NCI-H2081 treated with DMSO at 0.1 percent for 48 hours (cell line): ENCODE results near the gene BAG5.

ENCODE experiments used
- DNase-seq: peaks from one replicate; lab custom pipeline; 2025; lab: John Stamatoyannopoulos, UW

Gene BAG5

DNA sequence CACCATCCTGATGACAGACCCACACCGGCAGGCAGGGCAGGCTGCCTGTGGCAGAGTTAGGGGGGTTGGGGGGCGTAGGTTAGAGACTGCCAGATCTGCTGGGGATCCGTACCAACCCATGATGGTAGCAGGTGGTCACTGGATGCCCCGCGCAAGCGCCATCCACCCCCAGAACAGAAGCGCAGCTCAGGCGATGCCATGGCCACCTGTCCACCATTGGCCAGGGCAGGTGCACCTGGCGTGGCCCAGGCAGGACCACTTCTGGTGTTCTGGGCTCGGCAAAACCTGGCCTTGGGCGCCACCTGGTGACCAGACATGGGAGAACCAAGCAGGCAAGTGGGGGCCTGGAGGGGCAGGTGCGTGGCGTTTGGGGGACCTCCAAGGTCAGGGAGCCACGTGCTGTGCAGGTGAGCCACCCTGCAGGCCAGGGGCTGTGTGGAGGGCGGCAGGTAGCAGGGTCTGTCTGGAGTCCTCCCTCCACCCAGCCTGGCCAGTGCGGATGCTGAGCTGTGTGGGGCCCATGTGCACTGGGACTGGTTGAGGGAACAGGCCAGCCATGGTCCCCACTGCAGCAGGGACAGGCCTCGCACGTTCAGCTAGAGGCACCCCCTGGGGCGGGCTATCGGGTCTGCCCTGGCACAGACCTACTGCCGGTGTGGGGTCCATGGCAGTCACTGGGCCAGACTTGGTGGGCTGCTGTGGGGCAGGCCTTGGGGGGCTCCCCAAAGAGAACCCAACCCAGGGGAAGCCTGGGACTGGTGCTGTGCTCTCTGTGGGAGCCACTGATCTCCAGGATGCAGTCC is 15.6 kb downstream of the BAG5 start:
- DNase-seq: peak; percentile 39

DNA sequence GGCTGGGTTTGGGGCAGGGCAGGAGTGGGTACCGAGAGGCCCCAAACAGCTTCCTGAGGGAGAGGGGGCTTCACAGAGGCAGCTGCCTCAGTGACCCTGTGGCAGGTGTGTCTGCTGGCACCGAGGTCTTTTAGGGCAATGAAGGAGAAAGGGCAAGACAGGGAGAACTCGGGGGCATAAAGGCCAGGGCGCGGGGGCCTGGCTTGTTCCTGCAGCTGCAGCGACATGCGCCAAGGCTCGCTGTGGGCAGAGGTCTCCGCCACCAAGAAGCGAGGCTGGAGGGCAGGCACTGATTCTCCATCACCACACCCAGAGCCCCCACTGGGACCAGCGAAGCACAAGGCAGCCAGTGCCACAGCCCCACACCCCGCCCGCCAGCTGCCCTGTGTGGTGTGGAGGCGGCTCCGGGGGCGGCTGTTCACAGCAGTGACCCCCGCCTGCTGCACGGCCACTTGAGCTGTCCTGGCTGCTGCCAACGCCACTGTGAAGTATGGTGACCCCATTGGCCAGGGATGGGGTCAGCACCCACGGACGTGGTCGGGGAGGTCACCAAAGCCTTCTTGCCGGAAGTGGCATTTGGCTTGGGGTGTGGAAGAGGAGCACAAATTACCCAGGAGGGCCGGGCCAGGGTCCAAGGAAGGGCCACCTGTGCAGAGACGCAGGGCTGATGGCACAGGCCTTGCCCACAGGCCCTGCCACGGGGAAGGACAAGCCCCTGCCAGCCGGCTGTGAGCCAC is 16.4 kb downstream of the BAG5 start:
- no peak for DNase-seq

DNA sequence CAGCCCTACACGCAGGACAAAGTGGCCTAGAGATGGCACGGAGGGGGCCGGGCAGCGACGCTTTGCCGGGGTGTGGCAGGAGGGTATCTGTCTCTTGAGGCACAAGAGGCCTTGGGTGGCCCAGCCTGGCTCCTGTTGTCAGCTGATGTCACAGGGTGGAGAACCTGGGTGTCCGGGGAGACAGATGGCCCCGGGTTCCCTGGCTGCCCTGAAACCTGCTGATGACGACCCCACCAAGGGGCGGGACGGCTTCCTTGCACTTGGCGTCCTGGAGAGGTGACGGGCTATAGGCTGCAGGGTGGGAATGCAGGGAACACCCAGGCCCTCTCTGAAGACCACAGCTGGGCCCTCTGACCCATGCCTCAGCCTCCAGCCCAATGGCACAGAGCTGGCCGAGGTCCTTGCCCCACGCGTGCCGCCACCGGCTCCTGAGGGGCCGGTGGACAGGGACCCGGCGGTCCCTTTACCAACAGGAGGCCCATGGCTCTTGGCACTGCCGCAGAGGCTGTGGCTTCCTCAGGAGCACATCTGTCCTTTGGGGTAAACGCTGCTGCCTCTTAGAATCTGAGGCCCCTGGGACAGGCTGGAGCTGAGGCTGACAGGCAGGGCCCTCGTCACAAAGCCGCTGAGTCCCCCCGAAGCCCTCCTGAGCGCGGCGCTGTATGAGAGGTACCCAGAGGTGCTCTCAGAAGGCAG is 17.1 kb downstream of the BAG5 start:
- DNase-seq: no peak

DNA sequence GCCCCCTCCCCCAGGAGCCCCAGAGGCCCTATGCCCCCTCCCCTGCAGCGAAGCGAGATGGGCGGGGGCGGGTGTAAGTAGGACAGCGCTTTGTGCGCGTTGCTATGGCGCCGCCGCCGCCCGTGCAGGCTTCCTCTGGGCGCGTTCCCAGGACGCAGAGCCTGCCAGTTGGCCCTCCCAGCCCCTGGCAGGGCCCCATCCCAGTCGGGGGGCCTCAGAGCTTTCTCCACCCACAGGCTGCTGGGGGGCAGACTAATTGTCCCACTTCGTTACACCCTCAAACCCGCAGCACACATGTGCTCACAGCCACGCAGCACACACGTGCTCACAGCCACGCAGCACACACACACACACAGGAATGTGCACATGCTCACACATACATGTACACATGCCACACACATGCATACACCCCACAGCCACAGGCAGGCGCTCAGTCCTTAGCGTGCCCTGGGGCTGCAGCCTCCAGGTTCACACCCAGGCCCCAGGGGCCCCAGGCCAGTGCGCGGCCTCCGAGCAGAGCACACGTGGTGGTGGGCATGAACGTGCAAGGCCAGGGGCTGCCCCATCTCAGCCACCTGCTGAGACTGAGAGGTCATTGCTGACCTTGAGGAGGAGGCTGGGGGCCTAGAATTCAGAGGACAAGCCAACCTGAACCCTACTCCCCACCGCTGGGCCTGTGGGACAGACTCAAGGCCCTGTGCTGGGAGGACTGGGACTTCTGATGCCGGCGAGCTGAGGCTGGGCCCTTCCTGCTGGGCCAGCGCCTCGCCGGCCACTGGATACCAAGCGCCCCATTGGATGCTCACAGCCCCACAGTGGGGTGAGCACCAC is 17.9 kb downstream of the BAG5 start:
- no peak for DNase-seq

DNA sequence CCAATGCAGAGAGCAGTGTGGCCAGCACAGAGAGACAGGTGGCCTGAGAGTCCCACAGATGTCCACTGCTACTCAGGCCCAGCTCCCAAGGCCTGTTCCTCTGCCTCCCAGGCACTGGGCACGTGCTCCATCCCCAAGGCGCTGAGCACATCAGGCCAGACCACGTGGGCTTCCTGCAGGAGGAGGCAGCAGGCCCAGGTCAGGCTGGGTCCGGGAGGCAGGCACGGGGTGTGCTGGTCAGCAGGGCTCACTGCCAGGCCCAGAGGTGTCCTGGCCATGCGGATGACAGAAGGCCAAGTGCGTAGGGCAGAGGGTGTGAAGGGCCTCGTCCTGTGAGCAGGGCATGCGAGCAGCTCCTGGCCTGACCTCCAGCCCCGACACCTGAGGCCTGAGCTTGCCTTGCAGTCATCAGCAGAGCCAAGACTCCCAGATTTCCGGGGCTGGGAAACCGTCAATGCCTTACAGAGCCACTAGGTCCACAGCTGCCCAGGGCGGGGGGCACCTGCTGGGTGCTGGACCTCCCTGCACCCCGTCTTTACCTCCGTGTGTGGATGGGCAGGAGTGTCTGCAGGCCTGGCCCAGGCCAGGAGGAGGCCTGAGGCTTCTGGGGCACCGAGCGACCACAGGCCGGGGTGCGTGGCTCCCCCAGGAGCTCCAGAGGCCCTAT is 18.6 kb downstream of the BAG5 start:
- DNase-seq: no peak

DNA sequence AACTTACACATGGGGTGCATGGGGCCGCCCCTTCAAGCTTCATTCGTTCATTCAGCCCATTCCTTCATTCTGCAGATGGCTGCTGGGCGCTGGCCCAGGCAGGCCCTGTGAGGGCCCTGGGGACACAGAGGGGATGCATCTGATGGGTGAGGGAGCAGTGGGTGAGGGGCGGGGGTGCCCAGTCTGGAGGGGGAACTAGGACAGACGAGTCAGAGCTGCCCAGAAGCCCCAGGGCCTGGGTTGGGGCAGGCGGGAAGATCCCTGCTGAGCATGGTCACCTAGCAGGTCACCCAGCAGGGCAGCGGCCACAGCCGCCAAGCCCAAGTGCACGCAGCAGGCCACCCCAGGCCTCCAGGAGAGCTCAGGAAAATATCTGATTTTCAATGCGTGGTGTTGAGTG is 19.3 kb downstream of the BAG5 start:
- DNase-seq: no peak

DNA sequence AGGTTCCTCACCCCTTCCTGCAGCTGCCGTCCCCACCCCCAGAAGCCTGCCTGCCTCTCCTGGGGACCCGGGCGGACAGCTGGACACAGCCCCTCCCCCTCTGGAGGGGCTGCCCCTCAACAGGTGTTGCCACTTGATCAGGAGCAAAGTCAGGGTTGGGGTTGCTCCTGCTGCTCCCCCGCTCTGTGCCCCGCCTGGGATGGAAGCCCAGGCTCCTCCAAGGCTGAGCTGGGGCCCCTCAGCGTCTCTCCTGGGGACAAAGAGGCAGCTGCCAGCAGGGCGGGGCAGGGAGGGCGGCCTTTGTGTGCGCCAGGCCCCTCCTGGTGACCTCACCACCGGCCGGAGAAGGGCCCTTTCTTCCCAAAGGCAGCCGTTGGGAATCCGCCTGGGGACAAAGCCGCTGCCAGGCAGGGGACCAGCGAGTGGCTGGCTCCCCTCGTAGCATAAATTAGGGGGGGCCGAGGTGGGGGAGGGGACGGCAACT is 19.8 kb downstream of the BAG5 start:
- DNase-seq: no peak

DNA sequence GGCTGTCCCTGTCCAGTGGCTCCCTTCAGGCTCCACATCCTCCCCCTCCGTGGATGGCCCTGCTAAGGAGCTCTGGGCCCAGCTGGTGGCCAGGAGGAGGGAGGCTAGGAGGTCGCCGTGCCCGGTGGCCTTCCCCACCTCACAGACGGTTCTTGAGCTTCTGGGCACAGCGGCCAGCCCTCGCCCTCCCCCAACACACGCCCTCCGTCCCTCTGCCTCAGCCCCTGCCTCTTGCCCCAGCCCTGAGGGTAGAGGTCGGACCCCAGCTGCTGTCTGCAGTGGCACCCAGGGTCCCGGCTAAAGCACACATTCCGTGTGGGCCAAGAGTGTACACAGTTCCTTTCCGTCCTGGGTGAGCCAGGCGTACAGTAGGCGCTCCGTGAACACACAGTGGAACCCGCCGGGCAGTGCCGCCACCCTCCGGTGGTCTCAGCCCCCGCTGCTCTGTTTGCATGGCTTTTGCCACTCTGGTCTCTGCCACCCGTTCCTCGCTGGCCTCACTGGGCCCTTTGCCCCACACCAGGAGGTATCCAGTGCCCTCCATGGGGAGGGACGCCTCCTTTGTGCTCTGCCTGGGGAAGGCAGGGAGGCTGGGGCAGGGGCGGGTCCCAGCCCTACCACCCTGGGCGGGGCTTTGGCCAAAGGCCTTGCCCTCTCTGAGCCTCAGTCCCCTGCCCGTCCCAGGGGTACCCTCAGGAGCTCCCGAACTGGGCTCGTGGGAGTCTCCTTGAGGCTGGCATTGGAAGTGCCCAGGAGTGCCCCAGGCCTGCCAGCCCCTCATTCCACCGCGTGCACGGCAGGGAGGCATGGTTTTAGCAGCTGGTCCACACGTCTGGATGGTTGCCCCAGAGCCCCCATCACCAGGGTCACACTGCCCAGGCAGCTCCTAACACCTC is 20.5 kb downstream of the BAG5 start:
- DNase-seq: no peak

DNA sequence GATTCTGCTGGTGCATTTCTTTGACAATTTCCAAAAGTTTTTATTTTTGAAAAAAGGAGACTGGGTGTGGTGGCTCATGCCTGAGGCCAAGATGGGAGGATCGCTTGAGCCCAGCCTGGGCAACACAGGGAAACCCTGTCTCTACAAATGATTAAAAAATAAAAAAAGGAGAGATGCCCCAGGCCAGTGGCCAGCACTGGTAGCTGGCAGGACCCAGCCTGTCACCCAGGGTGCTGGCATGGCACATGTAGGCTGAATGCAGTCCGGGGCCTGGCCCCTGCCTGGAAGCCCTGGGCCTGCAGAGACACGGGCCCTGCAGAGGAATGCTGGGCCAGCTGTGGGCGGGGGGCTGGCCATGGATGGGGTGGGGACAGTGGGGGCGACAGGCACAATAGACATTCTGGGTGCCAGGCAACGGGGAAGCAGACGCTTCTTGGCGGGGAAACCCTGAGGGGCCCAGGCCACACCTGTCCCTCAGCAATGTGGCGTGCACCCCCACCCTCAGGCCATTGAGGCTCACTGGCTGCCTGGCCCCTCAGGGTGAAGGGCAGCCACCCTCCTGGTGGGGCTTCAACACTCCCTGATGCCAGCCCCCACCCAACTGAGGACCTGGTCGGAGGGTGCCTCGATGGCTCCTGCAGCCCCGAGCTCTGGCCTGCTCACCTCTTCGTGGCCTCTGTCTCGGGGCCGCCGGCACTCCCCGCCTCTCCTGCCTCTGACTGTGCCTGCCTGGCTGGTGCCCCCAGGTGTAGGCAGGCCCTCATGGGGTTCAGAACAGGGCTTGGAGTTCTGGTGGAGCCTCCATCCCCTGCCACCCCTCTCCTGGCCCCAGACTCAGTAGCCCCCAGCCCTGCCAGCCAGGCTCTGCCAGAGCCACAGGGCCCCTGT is 21.4 kb downstream of the BAG5 start:
- DNase-seq: no peak

DNA sequence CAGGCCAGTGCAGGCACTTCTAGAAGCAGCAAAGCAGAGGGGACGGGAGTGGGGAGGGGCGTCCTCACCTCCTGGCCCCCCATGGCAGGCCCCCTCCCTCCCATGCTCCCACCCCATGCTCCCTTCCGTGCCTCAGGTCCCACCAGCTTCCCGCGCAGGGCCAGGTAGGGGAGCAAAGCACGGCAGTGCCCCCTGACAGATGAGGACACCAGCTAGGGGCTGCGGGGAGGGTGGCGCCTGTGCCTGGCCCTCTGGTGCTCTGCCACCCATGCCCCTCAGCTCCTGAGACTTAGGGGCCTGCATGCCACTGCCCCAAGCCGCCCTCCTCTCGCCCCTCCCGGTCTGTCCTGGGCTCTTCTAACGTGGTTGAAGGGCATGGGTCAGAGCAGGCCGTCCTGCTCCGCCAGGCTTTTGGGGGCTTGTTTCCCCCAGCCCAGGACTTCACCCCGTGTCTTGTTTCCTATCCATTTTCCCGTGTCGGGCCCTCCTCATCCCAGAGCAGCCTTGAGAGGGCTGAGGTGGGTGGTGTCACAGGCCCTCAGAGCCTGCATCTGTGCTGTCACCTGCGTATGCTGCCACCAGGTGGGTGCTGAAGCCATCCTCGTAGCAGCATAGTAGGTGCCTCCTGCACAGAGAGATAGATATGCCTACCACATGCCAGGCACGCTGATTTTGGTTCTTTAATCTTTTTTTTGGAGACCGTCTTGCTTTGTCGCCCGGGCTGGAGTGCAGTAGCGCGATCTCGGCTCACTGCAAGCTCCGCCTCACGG is 23.2 kb downstream of the BAG5 start:
- DNase-seq: no peak

DNA sequence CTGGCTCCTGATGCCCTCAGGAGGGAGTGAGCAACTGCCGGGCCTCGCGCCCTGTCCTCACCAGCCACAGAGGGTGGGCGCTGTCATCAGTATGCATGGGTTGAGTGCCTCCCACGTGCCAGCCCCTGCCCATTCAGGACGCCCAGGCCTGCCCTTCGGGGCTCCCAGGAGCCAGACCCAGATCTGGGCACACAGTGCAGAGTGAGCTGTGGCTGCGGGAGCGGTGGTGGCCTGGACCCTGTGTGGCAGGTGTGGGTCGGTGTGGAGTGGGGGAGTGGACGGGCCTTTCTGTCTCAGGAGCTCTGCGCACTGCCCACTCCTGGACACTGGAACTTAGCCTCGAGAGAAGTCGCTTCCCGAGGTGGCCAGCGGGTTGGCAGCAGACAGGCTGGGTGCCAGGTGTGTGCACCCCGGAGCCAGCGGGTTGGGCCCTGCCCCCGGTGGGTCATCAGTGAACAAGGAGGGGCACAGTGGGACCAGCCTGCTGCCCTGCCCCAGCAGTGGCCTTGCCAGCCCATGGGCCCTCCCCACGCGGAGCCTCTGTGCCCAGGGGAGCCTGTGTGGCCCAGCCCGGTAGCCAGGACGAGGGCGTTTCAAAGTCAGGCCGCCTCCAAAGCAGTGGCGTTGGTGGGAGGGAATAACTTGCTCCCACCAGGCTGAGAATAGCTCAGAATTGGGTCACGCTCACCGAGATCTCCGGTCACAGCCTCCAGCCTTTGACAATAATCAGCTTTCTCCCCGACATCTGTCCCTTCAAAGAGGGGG is 24.0 kb downstream of the BAG5 start:
- DNase-seq: no peak

DNA sequence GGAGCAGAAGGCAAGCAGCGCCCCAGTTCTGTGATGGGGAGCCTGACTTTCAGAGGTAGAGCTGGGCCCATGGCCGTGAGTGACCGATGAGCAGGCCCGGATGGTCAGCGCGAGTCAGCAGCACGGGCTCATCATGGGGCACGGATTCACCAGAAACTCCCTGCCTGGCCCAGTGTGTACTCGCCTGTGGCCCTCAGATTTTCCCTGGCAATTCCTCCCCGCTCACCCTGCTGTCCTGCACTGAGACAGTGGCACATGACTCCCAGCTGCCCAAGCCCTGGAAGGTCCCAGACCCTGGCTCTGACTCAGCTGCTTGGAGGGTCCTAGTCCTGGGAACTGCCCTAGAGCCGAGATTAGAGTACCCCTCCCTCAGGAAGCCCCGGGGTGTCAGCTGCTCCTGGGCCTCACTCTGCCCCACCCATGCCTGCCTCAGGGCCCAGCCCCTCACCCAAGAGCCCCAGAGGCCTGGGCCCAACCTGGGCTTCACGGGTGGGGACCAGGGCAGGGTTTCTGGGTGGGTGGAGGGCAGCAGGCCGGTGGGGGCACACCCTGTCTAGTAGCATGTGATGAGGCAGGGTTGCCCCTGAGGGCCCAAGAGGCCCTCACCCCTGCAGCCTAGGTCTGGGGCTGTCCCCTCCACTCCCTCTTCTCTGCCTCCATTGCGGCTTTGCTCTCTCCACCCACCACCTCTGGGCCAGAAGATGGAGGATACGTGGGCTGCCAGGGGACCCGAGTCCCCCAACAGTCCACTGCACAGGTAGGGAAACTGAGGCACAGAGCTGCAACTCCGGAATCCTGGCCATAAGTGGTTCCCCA is 25.1 kb downstream of the BAG5 start:
- DNase-seq: no peak

DNA sequence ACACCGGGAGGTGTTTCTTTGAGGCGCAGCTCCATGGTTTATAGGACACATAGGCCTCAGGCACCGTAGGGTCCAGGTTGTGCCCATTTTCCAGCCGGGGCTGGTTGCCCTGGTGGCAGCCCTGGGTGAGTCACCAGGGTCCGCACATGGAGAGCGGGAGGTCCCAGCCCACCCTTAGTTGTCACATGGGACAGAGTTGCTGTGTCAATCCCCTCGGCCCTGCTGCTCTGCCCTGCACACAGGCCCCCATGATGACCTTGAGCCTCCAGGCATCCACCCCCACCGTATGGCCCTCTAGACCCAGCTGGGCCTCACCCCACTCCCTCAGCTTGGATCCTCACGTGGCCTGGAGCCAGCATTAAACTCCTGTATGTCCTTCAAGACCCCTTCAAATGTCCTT is 25.8 kb downstream of the BAG5 start:
- DNase-seq: no peak

DNA sequence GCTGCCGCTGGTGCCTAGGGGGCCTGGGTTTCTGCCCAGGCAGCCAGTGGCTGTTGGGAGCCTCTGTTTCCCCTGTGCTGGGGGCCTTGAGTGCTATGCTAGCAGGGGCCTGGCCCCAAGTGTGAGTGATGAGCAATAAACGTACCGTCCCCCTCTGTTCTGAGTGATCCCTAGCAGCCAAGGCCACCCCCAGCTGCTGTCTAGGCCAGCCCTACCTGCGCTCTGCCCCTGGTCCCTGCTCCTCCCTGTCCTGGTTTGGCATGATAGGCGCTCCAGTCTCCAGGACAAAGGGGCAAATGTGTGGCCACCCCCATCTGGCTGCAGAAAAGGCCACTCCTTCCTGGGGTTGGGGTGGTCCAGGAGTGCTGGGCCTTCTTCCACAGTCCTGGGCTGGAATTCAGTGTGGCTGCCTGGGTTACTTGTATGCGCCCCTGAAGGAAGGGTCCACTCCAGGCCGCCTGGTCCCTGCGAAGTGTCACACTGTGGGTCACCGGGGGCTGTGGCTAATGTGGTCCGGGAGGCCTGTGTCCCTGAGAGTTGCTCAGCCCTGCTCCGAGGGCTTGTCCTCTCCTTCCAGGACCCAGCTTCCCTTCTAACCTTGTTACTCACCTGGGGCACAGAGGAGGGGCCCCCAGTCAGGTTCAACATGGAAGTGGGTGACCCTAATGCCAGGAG is 26.4 kb downstream of the BAG5 start:
- DNase-seq: no peak

DNA sequence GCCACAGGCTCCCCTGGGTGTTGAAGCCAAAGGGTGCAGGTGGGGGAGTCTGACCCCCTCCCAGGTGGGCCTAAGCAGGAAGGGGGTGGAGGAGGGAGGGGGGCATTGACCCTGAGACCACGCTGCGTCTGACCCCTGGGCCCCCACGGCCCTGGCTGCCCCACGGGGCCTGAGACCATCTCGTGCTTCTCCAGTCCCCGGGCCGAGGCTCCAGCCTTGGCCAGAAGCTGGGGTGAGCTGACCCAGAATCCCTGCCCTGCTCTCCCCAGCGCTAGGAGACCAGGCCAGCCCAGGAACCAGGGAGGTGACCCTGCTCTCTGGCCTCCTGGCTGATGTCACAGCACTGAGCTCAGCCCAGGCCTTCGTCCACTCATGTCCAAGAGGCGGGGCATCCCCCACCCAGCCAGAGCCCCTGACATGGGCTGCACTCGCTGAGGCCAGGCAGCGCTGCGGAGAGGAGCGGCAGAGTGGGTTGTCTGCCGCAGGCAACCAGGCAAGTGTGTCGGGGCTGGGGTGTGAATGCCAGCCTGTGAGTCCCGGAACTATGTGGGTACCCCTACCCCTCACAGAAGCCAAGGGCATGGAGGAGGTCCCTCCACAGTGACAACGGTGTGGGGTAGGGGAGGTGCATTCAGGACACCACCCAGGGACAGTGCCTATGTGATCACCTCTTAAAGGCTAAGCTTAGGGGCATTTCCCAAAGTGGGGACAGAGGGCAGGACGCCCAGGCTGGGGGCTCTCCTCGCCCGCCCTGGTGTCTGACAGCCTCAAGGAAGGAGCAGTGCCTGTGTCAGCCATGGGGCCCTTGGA is 27.2 kb downstream of the BAG5 start:
- no peak for DNase-seq
